ENCODE results near the gene GNL1.
"Not testable (repeated sequence)": the region's sequence is repeated elsewhere in the genome, so short reads cannot be mapped to it uniquely, and the experiment has no call there.

DNA sequence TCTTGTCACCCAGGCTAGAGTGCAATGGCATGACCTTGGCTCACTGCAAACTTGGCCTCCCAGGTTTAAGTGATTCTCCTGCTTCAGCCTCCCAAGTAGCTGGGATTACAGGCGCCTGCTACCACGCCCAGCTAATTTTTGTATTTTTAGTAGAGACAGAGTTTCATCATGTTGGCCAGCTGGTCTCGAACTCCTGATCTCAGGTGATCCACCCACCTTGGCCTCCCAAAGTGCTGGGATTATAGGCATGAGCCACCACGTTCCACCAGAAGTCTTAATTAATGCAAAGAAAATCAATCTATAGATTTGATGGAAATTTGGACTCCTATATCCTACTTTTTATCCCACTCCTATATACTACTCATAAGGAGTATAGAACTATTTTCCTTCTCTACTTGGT, 61.2 kb downstream of the GNL1 start:
- TF ChIP-seq, protein P1, sequence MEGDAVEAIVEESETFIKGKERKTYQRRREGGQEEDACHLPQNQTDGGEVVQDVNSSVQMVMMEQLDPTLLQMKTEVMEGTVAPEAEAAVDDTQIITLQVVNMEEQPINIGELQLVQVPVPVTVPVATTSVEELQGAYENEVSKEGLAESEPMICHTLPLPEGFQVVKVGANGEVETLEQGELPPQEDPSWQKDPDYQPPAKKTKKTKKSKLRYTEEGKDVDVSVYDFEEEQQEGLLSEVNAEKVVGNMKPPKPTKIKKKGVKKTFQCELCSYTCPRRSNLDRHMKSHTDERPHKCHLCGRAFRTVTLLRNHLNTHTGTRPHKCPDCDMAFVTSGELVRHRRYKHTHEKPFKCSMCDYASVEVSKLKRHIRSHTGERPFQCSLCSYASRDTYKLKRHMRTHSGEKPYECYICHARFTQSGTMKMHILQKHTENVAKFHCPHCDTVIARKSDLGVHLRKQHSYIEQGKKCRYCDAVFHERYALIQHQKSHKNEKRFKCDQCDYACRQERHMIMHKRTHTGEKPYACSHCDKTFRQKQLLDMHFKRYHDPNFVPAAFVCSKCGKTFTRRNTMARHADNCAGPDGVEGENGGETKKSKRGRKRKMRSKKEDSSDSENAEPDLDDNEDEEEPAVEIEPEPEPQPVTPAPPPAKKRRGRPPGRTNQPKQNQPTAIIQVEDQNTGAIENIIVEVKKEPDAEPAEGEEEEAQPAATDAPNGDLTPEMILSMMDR (IDR thresholded peaks at IDR 0.05; ENCODE audit: low read length) = not testable (repeated sequence)
- not testable (repeated sequence) for TF ChIP-seq EZH2 (IDR thresholded peaks at IDR 0.05; ENCODE audit: borderline replicate concordance, low read length)
